Skeletal muscle tissue (tissue), 4 donors: ENCODE results near the gene RAB31. TPM values are rescaled to one million over a fixed set of nuclear protein-coding genes. Genes with fewer than 3 reads are reported as not detected.

Experiments used
- H3K27ac ChIP-seq: one replicate; pipeline ENCODE4 v1.7.0; 2013; ENCODE audit warnings: mild to moderate bottlenecking, low read depth, low read length, inconsistent platforms
- H3K27me3 ChIP-seq, 3 donors: one replicate each; pipeline ENCODE4 v1.7.0; 2013; ENCODE audit warnings: low read length in 3 of 3; ENCODE audit not compliant: control insufficient read depth in 3 of 3, insufficient read depth in 3 of 3
- H3K36me3 ChIP-seq, 3 donors: one replicate each; pipeline ENCODE4 v1.7.0; 2013; ENCODE audit warnings: low read length in 3 of 3; ENCODE audit not compliant: control insufficient read depth in 3 of 3, insufficient read depth in 3 of 3
- H3K4me1 ChIP-seq, 3 donors: one replicate each; pipeline ENCODE4 v1.7.0; 2013; ENCODE audit warnings: low read length in 3 of 3, mild to moderate bottlenecking in 3 of 3; ENCODE audit not compliant: control insufficient read depth in 3 of 3, insufficient read depth in 3 of 3
- H3K4me3 ChIP-seq, 3 donors: one replicate each; pipeline ENCODE4 v1.7.0; 2013; ENCODE audit warnings: low read length in 3 of 3
- H3K9ac ChIP-seq, 3 donors: one replicate each; pipeline ENCODE4 v1.7.0; 2013; ENCODE audit warnings: low read length in 3 of 3, mild to moderate bottlenecking in 3 of 3, moderate library complexity in 2 of 3, low read depth in 1 of 3
- H3K9me3 ChIP-seq, 3 donors: one replicate each; pipeline ENCODE4 v1.7.0; 2013; ENCODE audit warnings: low read length in 3 of 3; ENCODE audit not compliant: control insufficient read depth in 3 of 3
- total RNA-seq: library from RNA; depleted of rRNA; stranded (reverse); fragments of >200 nt; gene quantifications from one replicate; pipeline ENCODE4 v1.2.3, GENCODE V29; 2014
- donor health status: Osteomylitis.

RAB31 gene
- total RNA-seq, 1 donor from 2014 or later, result 16.7 TPM

DNA sequence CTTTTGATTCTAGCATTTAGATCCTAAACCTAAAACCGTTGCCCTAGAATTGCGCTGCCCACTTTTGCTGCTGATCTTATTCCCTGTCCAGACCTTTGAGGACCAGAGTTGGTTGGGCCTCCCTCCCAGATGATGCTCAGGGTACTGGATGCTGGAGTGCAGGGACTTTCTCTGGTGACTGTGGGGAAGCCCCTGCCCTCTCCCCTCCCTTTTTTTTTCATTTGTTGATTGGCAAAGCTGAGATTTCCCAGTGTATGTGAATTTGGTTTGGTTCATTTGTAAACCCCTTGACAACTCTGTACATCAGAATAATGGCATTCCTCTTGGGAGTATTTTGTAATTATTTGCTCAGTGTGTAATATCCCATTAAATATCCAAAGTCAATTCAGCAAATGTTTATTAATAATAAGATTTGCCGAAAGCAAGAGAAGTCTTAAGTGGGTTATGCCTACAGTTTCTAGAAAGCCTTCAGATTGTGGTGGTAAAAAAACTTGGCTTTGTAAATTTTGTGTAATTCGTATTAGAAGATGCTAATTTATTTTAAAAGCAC is 28.3 kb downstream of the RAB31 start:
- Histone ChIP-seq H3K27ac (no peak overlapping the region), H3K4me1 (peaks cover 0 to under 1% (median 0%) of the 10 kb centered on the region in 3 donors), H3K9me3 (no peaks in the 10 kb centered on the region), H3K9ac (no peak overlapping the region), H3K4me3 (no peak overlapping the region), H3K27me3 (no peaks in the 10 kb centered on the region), H3K36me3 (peaks cover 0 to 9% (median 3%) of the 10 kb centered on the region in 3 donors)

DNA sequence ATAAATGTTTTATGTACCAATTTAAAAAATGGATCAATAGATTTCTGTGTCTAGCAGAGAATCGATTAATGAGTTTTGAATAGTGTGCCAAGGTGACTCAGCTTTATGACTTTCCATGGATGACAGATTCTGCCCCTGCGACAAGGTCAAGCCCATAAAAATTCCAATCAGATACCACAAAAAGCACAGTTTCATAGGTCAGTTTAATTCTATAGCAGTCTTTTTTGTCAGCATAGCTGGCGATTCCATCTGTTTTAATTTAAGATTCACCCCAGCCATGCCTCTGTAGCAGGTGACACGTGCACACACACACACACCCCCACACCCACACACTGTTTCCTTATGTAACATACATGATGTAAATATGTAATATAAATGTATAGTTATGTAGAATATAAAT is 28.9 kb downstream of the RAB31 start:
- Histone ChIP-seq H3K27ac (no peak overlapping the region), H3K9ac (no peak overlapping the region), H3K4me3 (no peak overlapping the region), H3K36me3 (peaks cover 0 to 9% (median 3%) of the 10 kb centered on the region in 3 donors), H3K27me3 (no peaks in the 10 kb centered on the region), H3K9me3 (no peaks in the 10 kb centered on the region), H3K4me1 (peaks cover 0 to 7% (median 4%) of the 10 kb centered on the region in 3 donors)

DNA sequence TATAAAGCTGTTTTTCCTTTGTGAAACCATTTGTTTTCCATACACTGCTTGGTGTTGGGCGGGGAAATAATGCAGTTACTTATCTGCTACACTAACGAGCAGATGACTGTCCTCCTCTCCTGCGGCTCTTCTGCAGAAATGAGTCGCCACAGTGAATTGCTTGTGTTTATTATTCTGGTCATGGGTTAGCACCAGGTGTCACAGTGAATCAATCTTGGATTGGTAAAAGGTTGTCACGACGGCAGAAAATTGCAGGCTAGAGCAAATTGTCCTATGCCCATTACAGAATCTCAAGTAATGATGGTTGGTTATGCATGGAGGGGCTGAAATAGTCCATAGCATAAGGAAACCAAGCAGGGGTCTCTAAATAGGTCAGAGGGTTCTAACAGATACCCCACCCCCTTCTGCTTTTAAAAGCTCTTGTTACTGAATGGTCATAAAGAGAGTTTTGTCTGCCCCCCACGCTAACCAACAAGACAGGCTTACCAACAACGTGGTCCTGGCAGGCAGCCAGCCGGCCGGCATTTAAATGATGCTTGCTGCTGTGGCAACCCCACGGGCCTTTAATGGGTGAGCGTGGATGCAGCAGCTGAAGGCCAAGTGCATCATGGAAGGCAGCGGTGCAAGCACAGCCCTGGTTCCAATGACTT is 29.5 kb downstream of the RAB31 start:
- Histone ChIP-seq H3K9me3 (no peaks in the 10 kb centered on the region), H3K36me3 (peaks cover 0 to 7% (median 0%) of the 10 kb centered on the region in 3 donors), H3K4me3 (no peak overlapping the region), H3K27ac (no peak overlapping the region), H3K9ac (no peak overlapping the region), H3K4me1 (peaks cover 0 to 10% (median 7%) of the 10 kb centered on the region in 3 donors), H3K27me3 (no peaks in the 10 kb centered on the region)

DNA sequence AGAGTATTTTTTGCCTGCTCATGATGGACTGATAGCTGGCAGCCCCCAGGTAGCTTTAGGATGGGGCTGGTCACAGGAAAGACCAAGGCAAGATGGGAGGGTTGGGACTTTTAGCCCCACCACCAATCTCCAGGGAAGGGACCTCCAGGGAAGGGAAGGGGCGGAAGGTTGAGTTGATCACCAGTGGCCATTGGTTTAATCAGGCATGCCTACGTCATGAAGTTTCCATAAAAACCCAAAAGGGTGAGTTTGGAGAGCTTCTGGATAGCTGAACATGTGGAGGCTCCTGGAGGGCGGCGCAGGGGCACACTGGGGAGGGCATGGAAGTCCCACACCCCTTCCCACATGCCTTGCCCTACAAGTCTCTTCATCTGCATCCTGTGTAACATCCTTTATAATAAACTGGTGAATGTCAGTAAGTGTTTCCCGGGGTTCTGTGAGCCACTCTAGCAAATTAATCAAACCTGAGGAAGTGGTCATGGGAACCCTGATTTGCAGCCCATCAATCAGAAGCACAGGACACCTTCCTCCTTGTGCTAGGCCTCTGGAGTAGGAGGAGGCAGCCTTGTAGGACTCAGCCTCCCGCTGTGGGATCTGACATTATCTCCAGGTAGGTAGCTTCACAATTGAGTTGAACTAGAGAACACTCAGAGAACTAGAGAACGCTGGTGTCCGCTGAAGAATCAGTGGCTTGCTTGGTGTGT is 30.3 kb downstream of the RAB31 start:
- H3K9me3 ChIP-seq, result no peaks in the 10 kb centered on the region
- H3K27me3 ChIP-seq, result no peaks in the 10 kb centered on the region
- H3K36me3 ChIP-seq, result peaks cover 0 to 1% (median 0%) of the 10 kb centered on the region in 3 donors
- H3K9ac ChIP-seq, result no peak overlapping the region
- no peak overlapping the region for H3K4me3 ChIP-seq
- H3K4me1 ChIP-seq, result peaks cover 0 to 10% (median 9%) of the 10 kb centered on the region in 3 donors
- H3K27ac ChIP-seq, result no peak overlapping the region

DNA sequence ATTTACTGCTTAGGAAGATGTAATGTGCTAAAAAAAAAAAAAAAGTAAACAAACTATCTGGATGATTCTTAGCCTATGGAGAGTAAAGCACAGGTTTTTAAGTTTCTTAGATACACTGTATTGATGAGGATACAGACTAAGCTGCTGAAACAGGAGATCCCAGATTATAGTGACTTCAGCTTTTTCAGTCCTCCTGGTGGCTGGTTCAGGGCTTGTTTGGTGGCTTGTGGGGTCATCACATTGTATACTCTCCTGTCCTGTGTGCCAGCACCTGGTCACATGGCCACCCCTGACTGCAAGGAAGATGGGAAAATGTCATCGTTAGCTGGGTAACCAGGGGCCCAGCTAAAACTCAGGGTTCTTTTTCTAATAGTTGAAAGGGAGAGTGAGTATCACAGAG is 31.4 kb downstream of the RAB31 start:
- H3K9ac ChIP-seq, result no peak overlapping the region
- no peak overlapping the region for H3K27ac ChIP-seq
- no peaks in the 10 kb centered on the region for H3K27me3 ChIP-seq
- no peaks in the 10 kb centered on the region for H3K36me3 ChIP-seq
- no peaks in the 10 kb centered on the region for H3K9me3 ChIP-seq
- H3K4me1 ChIP-seq, result peaks cover 0 to 14% (median 13%) of the 10 kb centered on the region in 3 donors
- H3K4me3 ChIP-seq, result no peak overlapping the region

DNA sequence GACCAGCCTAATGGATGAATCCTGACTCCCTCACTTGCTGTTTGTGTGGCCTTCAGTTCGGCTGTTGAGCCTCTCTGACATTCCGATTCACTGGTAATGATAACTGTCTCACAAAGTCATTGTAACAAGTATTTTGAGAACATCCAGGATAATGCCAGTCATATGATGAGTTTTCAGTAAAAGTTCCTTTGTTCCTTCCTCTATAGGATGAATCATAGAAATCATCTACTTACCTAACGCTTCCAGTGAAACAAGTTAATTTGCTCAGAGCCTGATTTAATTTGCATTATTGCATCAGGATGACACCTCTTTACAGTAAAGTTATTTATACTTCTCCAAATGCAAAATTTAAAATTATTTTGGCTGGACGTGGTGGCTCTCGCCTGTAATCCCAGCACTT is 32.0 kb downstream of the RAB31 start:
- Histone ChIP-seq H3K4me3 (no peak overlapping the region), H3K27ac (no peak overlapping the region), H3K36me3 (no peaks in the 10 kb centered on the region), H3K4me1 (peaks cover 0 to 14% (median 13%) of the 10 kb centered on the region in 3 donors), H3K9me3 (no peaks in the 10 kb centered on the region), H3K27me3 (no peaks in the 10 kb centered on the region), H3K9ac (no peak overlapping the region)

DNA sequence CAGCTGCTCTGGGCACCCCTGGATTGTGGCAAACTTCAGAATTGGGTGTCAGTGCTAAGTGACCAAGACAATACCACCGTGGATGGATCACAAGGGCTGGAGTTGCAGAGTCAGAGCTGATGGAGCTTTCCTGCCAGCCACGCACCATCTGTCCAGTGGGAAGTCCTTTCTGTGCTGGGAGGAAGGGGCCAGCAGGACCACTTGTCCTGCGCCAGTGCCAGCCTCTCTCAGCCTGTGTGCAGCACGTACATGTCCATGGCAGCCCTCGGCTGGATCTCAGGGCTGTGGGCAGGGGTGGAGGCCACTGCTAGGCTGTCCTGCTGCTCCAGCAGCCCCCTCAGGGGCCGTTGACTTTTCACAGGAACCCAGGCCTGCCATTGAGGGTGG is 33.3 kb downstream of the RAB31 start:
- H3K27me3 ChIP-seq, result no peaks in the 10 kb centered on the region
- no peaks in the 10 kb centered on the region for H3K36me3 ChIP-seq
- no peak overlapping the region for H3K27ac ChIP-seq
- H3K9ac ChIP-seq, result no peak overlapping the region
- H3K9me3 ChIP-seq, result no peaks in the 10 kb centered on the region
- H3K4me3 ChIP-seq, result no peak overlapping the region
- peaks cover 0 to 14% (median 13%) of the 10 kb centered on the region in 3 donors for H3K4me1 ChIP-seq

DNA sequence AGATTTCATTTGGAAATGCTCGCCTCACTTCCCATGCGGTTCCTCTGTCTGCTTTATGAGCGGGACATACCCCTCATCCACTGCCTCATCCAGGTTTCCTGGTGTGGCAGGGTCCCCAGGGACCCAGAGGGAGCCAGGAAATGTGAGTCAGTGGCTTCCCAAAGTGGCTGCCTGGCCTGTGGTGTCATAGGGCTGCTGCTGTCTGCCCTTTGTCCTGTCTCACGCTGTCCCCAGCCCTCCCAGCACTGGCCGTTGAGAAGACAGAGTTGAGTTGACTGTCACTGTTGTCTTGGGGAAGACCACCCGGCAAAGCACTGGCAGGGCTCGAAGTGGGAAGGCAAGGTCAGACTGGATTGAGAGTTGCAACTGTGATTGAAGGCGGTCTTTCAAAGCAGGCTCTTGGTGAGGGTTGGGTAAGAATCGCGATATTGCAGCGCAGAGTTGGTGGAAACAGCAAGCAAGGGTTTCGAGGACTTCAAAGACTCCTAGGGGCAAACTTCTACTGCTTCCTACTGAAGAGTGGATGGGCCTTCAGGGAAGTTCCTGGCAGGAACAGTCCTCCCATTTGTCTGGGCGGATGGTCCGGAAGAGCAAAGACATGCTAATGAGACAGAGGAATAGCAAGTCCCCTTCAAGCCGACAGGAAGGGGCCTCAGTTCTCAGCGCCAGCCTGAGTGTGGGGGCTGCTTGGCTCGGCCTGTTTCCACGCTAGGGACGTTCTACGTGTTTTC is 33.9 kb downstream of the RAB31 start:
- Histone ChIP-seq H3K27ac (no peak overlapping the region), H3K4me1 (peaks cover 0 to 14% (median 13%) of the 10 kb centered on the region in 3 donors), H3K27me3 (no peaks in the 10 kb centered on the region)

DNA sequence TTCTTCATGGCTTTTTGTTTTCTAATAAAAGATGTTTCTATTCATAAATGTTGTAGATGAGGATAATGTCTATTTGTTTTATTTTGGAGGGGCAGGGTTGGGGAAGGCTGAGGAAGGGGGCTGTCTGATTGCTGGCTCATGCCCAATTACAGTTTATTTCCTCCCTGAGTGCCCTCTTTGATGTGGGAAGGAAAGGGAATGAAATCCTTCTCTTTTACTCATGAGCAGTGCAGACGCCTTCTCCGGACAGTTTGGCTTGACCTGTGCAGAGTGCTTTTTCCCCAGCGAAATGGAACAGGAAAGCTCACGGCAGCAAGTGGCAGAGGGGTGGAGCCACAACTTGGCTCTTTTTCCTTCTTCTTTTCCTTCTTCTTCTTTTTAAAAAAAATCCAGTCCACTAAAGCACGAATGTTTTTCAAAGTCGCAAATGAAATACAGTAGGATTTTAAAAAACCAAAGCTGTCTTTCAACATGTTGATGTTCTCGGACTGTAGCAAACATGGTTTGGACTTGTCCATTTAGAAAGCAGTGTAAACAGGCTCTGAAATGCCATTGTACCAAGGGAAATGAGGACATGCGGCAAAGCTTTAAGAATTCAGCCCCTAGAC is 34.5 kb downstream of the RAB31 start:
- Histone ChIP-seq H3K4me1 (peaks cover 0 to 14% (median 13%) of the 10 kb centered on the region in 3 donors), H3K36me3 (no peaks in the 10 kb centered on the region), H3K4me3 (peak overlapping the region in 2 of 3 donors; percentile 6 to 48), H3K27ac (no peak overlapping the region), H3K9ac (no peak overlapping the region), H3K9me3 (no peaks in the 10 kb centered on the region), H3K27me3 (no peaks in the 10 kb centered on the region)

More for the DNA sequence above, 33.9 kb downstream of the RAB31 start:
- Histone ChIP-seq H3K36me3 (no peaks in the 10 kb centered on the region), H3K9ac (no peak overlapping the region), H3K9me3 (no peaks in the 10 kb centered on the region), H3K4me3 (no peak overlapping the region)
